ENCODE results near the gene CYP21A2.

Gene CYP21A2

GRCh38 chr6:32084780-32085179 is 46.6 kb downstream of the CYP21A2 start:
- DNase-seq: no peak

- DNase-seq: no peak
Observed at GRCh38 chr6:32085759-32086459, 47.7 kb downstream of the CYP21A2 start.

GRCh38 chr6:32086661-32087573 is 48.7 kb downstream of the CYP21A2 start:
- no peak for DNase-seq

- DNase-seq: peak; percentile 38 to 60
Observed at GRCh38 chr6:32087574-32088486, 49.6 kb downstream of the CYP21A2 start.

GRCh38 chr6:32088487-32089049 is 50.4 kb downstream of the CYP21A2 start:
- no peak for DNase-seq

- no peak for DNase-seq
Observed at GRCh38 chr6:32089082-32089828, 51.0 kb downstream of the CYP21A2 start.

All from SHP77 (cell line).